ENCODE measurements around the gene SPOCK1. TPM values are rescaled to one million over a fixed set of nuclear protein-coding genes. Genes with fewer than 3 reads are reported as not detected.

Gene SPOCK1
- total and polyA plus RNA-seq, 2 of the 4 experiments (the other 2 are of a cell fraction): 5.0 to 20.3 TPM

GRCh38 chr5:136926073-136926472, 573.1 kb downstream of the SPOCK1 start:
- no peak overlapping the region for H3K18ac ChIP-seq (ENCODE audit: low read depth, low read length)
- H3K23ac ChIP-seq (ENCODE audit: low read depth, low read length): no peak overlapping the region
- H3K79me1 ChIP-seq (ENCODE audit: low read depth in 1 of 2, low read length in 2 of 2): no peaks in the 10 kb centered on the region
- in situ Hi-C loops (cut with MboI; ENCODE audit: low sequenced_read_pairs): no loop called here
- H2AK5ac ChIP-seq (ENCODE audit: low read depth, low read length): no peak overlapping the region
- ATAC-seq (ENCODE audit: low read depth) (no peak), DNase-seq (no peak)
- H3K27ac ChIP-seq (ENCODE audit: insufficient read depth, low read length): no peak overlapping the region
- no peak overlapping the region for H2AFZ ChIP-seq (replicated peaks; ENCODE audit: low read length, poor library complexity)
- no peak overlapping the region for H3K14ac ChIP-seq (replicated peaks; ENCODE audit: low read depth, low read length)
- no TSS peak for BruUV-seq (replicated peaks)
- no peak overlapping the region for H3K4me2 ChIP-seq (ENCODE audit: low read depth, low read length)
- H3K4ac ChIP-seq (ENCODE audit: low read depth, low read length): no peak overlapping the region
- no peaks in the 10 kb centered on the region for H3K9me1 ChIP-seq (ENCODE audit: insufficient read depth, low read length)
- no peaks in the 10 kb centered on the region for H3K27me3 ChIP-seq (ENCODE audit: control insufficient read depth, insufficient read depth, low read length)
- no peak overlapping the region for H2BK20ac ChIP-seq (ENCODE audit: low read depth, low read length)
- no peak overlapping the region for H4K5ac ChIP-seq (ENCODE audit: low read depth, low read length)
- ChIA-PET CTCF (no interaction called here), POLR2A (ENCODE audit: unreplicated experiment) (no interaction called here)
- TF ChIP-seq FOS (IDR thresholded peaks at IDR 0.05; ENCODE audit: low read depth, low read length) (no peak), SMC3 (IDR thresholded peaks at IDR 0.05; ENCODE audit: low read depth, low read length) (no peak), POLR2A (IDR thresholded peaks at IDR 0.05; ENCODE audit: low read depth, low read length) (no peak), CHD1 (IDR thresholded peaks at IDR 0.05; ENCODE audit: low read depth, low read length) (no peak), RAD21 (IDR thresholded peaks at IDR 0.05; ENCODE audit: low read length) (no peak), CEBPB (IDR thresholded peaks at IDR 0.05; ENCODE audit: low read depth, low read length) (no peak), ELK1 (IDR thresholded peaks at IDR 0.05; ENCODE audit: borderline replicate concordance, low read depth, low read length) (no peak), RFX5 (IDR thresholded peaks at IDR 0.05; ENCODE audit: low read depth, low read length) (no peak), USF2 (IDR thresholded peaks at IDR 0.05; ENCODE audit: low read depth, low read length) (no peak), MAFK (IDR thresholded peaks at IDR 0.05; ENCODE audit: low read depth, low read length) (no peak), NFE2L2 (IDR thresholded peaks at IDR 0.05; ENCODE audit: low read depth, low read length) (no peak), CTCF (conservative IDR thresholded peaks at IDR 0.05; ENCODE audit: low read depth, low read length) (no peak)
- H2BK15ac ChIP-seq (ENCODE audit: low read depth, low read length): no peak overlapping the region
- H2BK5ac ChIP-seq (ENCODE audit: low read depth, low read length, poor library complexity, severe bottlenecking): no peak overlapping the region
- H4K20me1 ChIP-seq (ENCODE audit: insufficient read depth, low read length): no peaks in the 10 kb centered on the region
- no CpG with 5 or more reads among the region's 2 CpGs for WGBS, 2 experiments (ENCODE audit: extremely low coverage in 2 of 2, insufficient read length in 1 of 2)
- H4K8ac ChIP-seq (ENCODE audit: low read depth in 2 of 2, low read length in 2 of 2): no peak overlapping the region
- H3K9me3 ChIP-seq (ENCODE audit: control insufficient read depth, insufficient read depth, low read length): peaks cover 2% of the 10 kb centered on the region
- H3K4me3 ChIP-seq (ENCODE audit: insufficient read depth, low read depth, low read length): no peak overlapping the region
- dilution Hi-C loops (cut with HindIII; ENCODE audit: low sequenced_read_pairs, unreplicated experiment): no loop called here
- H3K56ac ChIP-seq (ENCODE audit: extremely low read depth, insufficient read depth, low read length): no peak overlapping the region
- H2AK9ac ChIP-seq (replicated peaks; ENCODE audit: low read depth, low read length, poor library complexity): no peak overlapping the region
- intact Hi-C loops (cut with micrococcal nuclease): no loop called here
- no peak overlapping the region for H3K9ac ChIP-seq (ENCODE audit: low read depth, low read length)
- no peak overlapping the region for H2BK120ac ChIP-seq (ENCODE audit: low read depth, low read length)
- no peak overlapping the region for H4K91ac ChIP-seq (ENCODE audit: insufficient read depth, low read depth, low read length)
- no peaks in the 10 kb centered on the region for H3K36me3 ChIP-seq (ENCODE audit: control insufficient read depth, insufficient read depth, low read length)
- H3K4me1 ChIP-seq (ENCODE audit: control insufficient read depth, insufficient read depth, low read length): no peaks in the 10 kb centered on the region

All from IMR-90 (cell line).